GM23338 (cell line): ENCODE results near the gene WDR45B. TPM values are rescaled to one million over a fixed set of nuclear protein-coding genes. Genes with fewer than 3 reads are reported as not detected.

Experiments used
- ATAC-seq: fragments of 200-7000 bp; cut with Tn5 transposase; 3 replicates; pipeline ENCODE4 v1.9.1; 2020
- DNase-seq: peaks from one replicate; pipeline ENCODE4 v3.0.0-alpha.2; 2015; ENCODE audit warnings: low spot score
- H2AFZ ChIP-seq: fragments of 200-600 bp; sonication (generic); 2 replicates; pipeline ENCODE4 v1.8.0; 2016; ENCODE audit warnings: antibody characterized with exemption, mild to moderate bottlenecking, moderate library complexity
- H3F3A ChIP-seq: fragments of 200-600 bp; sonication (generic); replicated peaks from 2 replicates; pipeline ENCODE4 v1.8.0; 2017; ENCODE audit warnings: antibody characterized with exemption, mixed run types, low read depth
- H3K27ac ChIP-seq: fragments of 200-600 bp; sonication (generic); 2 replicates; pipeline ENCODE4 v1.6.1; 2016; ENCODE audit warnings: low read depth
- H3K27me3 ChIP-seq: fragments of 200-600 bp; sonication (generic); 2 replicates; pipeline ENCODE4 v1.8.0; 2016; ENCODE audit warnings: mild to moderate bottlenecking, mixed run types, moderate library complexity; ENCODE audit not compliant: insufficient read depth
- H3K36me3 ChIP-seq: fragments of 200-600 bp; sonication (generic); 2 replicates; pipeline ENCODE4 v1.8.0; 2016; ENCODE audit warnings: mild to moderate bottlenecking; ENCODE audit not compliant: insufficient read depth
- H3K4me1 ChIP-seq: fragments of 200-600 bp; sonication (generic); 2 replicates; pipeline ENCODE4 v1.8.0; 2016; ENCODE audit warnings: mild to moderate bottlenecking, moderate library complexity; ENCODE audit not compliant: insufficient read depth
- H3K4me2 ChIP-seq: fragments of 200-600 bp; sonication (generic); 2 replicates; pipeline ENCODE4 v1.7.1; 2017; ENCODE audit warnings: mixed run types
- H3K4me3 ChIP-seq: fragments of 200-600 bp; sonication (generic); 2 replicates; pipeline ENCODE4 v1.6.1; 2016; ENCODE audit warnings: mixed run types
- H3K79me2 ChIP-seq: fragments of 200-600 bp; sonication (generic); replicated peaks from 2 replicates; pipeline ENCODE4 v1.8.0; 2017; ENCODE audit warnings: mild to moderate bottlenecking; ENCODE audit not compliant: insufficient read depth
- H3K9me2 ChIP-seq: fragments of 200-600 bp; sonication (generic); 2 replicates; pipeline ENCODE4 v1.8.0; 2017; ENCODE audit not compliant: insufficient read depth
- H4K20me1 ChIP-seq: fragments of 200-600 bp; sonication (generic); replicated peaks from 2 replicates; pipeline ENCODE4 v1.8.0; 2017; ENCODE audit warnings: mild to moderate bottlenecking; ENCODE audit not compliant: insufficient read depth
- H3K27ac Mint-ChIP-seq: 2 replicates; pipeline ENCODE4 v1.8.0; 2020; ENCODE audit warnings: inconsistent platforms, mild to moderate bottlenecking, moderate library complexity, mixed read lengths
- H3K27me3 Mint-ChIP-seq: 3 replicates; pipeline ENCODE4 v1.8.0; 2022; ENCODE audit warnings: low read depth, mild to moderate bottlenecking, moderate library complexity, mixed read lengths, inconsistent platforms; ENCODE audit not compliant: insufficient read depth, poor library complexity
- H3K36me3 Mint-ChIP-seq: 3 replicates; pipeline ENCODE4 v1.8.0; 2021; ENCODE audit warnings: low read depth, mild to moderate bottlenecking, inconsistent platforms, moderate library complexity, mixed read lengths
- H3K4me1 Mint-ChIP-seq: 3 replicates; pipeline ENCODE4 v1.8.0; 2020; ENCODE audit warnings: mild to moderate bottlenecking, inconsistent platforms, mixed read lengths
- H3K4me3 Mint-ChIP-seq: 3 replicates; pipeline ENCODE4 v1.8.0; 2021; ENCODE audit warnings: moderate library complexity, mild to moderate bottlenecking, inconsistent platforms, mixed read lengths
- H3K9me3 Mint-ChIP-seq: 3 replicates; pipeline ENCODE4 v1.8.0; 2020; ENCODE audit warnings: moderate library complexity, mild to moderate bottlenecking, inconsistent platforms, mixed read lengths
- CREB1 ChIP-seq: fragments of 250-450 bp; sonication (Bioruptor Pico); IDR thresholded peaks from 2 replicates; pipeline ENCODE4 v1.5.0; 2020; ENCODE audit warnings: low read depth, mild to moderate bottlenecking, moderate library complexity
- CTCF ChIP-seq, 2 experiments: fragments of 200-600 bp in 1 of 2; sonication (generic) in 1 of 2; conservative IDR thresholded peaks; 2 replicates each; pipeline versions ENCODE4 v1.5.1 to v1.6.1; 2016 to 2017; ENCODE audit warnings: antibody characterized with exemption in 2 of 2, low read depth in 2 of 2, mild to moderate bottlenecking in 2 of 2, moderate library complexity in 1 of 2
- ETS1 ChIP-seq: IDR thresholded peaks from 2 replicates; pipeline ENCODE4 v1.6.1; 2016; ENCODE audit warnings: antibody characterized with exemption
- EZH2 ChIP-seq: fragments of 200-600 bp; sonication (generic); IDR thresholded peaks from one replicate; pipeline ENCODE4 v1.8.0; 2017; ENCODE audit warnings: antibody characterized with exemption, mild to moderate bottlenecking, low read depth; ENCODE audit not compliant: unreplicated experiment
- EZH2phosphoT487 ChIP-seq: fragments of 200-600 bp; sonication (generic); IDR thresholded peaks from one replicate; pipeline ENCODE4 v1.8.1; 2018; ENCODE audit warnings: antibody characterized with exemption; ENCODE audit not compliant: unreplicated experiment
- JUNB ChIP-seq: IDR thresholded peaks from one replicate; pipeline ENCODE4 v1.6.1; 2016; ENCODE audit warnings: antibody characterized with exemption; ENCODE audit not compliant: unreplicated experiment
- NANOG ChIP-seq: IDR thresholded peaks from 2 replicates; pipeline ENCODE4 v1.6.1; 2016; ENCODE audit warnings: antibody characterized with exemption, borderline replicate concordance
- POLR2AphosphoS5 ChIP-seq: IDR thresholded peaks from 2 replicates; pipeline ENCODE4 v1.6.1; 2016; ENCODE audit warnings: antibody characterized with exemption, low read depth
- STAT1 ChIP-seq: IDR thresholded peaks from one replicate; pipeline ENCODE4 v1.6.1; 2016; ENCODE audit warnings: antibody characterized with exemption; ENCODE audit not compliant: unreplicated experiment
- ZNF331 ChIP-seq: fragments of 250-450 bp; sonication (Bioruptor Pico); IDR thresholded peaks from 2 replicates; pipeline ENCODE4 v1.5.0; 2020; ENCODE audit warnings: low read depth, mild to moderate bottlenecking, moderate library complexity
- polyA plus RNA-seq: library from polyadenylated mRNA; unstranded; fragments of >200 nt; fragmentation: Nextera tagmentation; extraction: Ambion mirVana; gene quantifications from 2 replicates; pipeline ENCODE4 v1.2.1, GENCODE V29; 2016
- total RNA-seq: library from RNA; depleted of rRNA; stranded (reverse); fragments of >200 nt; shearing (Covaris generic); gene quantifications from 2 replicates; pipeline ENCODE4 v1.2.3, GENCODE V29; 2014
- TF ChIP-seq, protein P1 (sequence below): IDR thresholded peaks from one replicate; pipeline ENCODE4 v1.6.1; 2018; ENCODE audit warnings: antibody characterized with exemption; ENCODE audit not compliant: unreplicated experiment

Gene WDR45B
- total and polyA plus RNA-seq, 2 experiments from 2014 or later = 69.4 to 96.4 TPM

GRCh38 chr17:82653651-82654528, 5.6 kb upstream of the WDR45B start:
- no peak overlapping the region for H3K4me3 ChIP-seq
- H3K36me3 ChIP-seq = no peaks in the 10 kb centered on the region
- H2AFZ ChIP-seq = no peak overlapping the region
- H3K27me3 ChIP-seq = no peaks in the 10 kb centered on the region
- Mint-ChIP-seq H3K9me3 (no peaks in the 10 kb centered on the region), H3K27ac (no peak overlapping the region), H3K27me3 (peaks cover 8% of the 10 kb centered on the region), H3K4me3 (no peak overlapping the region), H3K36me3 (no peaks in the 10 kb centered on the region), H3K4me1 (peaks cover 2% of the 10 kb centered on the region; the same call in 1 of the 3 replicates)
- no peak for ATAC-seq
- H3K4me2 ChIP-seq = no peak overlapping the region
- no peaks in the 10 kb centered on the region for H3K79me2 ChIP-seq
- H4K20me1 ChIP-seq = no peaks in the 10 kb centered on the region
- H3F3A ChIP-seq = no peaks in the 10 kb centered on the region
- H3K4me1 ChIP-seq = no peaks in the 10 kb centered on the region
- no peak for TF ChIP-seq STAT1
- no peak for TF ChIP-seq EZH2phosphoT487
- TF ChIP-seq ZNF331 (CRISPR knock-in tag) = no peak
- TF ChIP-seq CTCF (conservative IDR thresholded peaks at IDR 0.05; ENCODE audit: low read depth in 2 of 2) = no peak
- no peak for TF ChIP-seq POLR2AphosphoS5
- TF ChIP-seq, protein P1, sequence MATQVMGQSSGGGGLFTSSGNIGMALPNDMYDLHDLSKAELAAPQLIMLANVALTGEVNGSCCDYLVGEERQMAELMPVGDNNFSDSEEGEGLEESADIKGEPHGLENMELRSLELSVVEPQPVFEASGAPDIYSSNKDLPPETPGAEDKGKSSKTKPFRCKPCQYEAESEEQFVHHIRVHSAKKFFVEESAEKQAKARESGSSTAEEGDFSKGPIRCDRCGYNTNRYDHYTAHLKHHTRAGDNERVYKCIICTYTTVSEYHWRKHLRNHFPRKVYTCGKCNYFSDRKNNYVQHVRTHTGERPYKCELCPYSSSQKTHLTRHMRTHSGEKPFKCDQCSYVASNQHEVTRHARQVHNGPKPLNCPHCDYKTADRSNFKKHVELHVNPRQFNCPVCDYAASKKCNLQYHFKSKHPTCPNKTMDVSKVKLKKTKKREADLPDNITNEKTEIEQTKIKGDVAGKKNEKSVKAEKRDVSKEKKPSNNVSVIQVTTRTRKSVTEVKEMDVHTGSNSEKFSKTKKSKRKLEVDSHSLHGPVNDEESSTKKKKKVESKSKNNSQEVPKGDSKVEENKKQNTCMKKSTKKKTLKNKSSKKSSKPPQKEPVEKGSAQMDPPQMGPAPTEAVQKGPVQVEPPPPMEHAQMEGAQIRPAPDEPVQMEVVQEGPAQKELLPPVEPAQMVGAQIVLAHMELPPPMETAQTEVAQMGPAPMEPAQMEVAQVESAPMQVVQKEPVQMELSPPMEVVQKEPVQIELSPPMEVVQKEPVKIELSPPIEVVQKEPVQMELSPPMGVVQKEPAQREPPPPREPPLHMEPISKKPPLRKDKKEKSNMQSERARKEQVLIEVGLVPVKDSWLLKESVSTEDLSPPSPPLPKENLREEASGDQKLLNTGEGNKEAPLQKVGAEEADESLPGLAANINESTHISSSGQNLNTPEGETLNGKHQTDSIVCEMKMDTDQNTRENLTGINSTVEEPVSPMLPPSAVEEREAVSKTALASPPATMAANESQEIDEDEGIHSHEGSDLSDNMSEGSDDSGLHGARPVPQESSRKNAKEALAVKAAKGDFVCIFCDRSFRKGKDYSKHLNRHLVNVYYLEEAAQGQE = no peak
- no peak for TF ChIP-seq ETS1
- no peak for TF ChIP-seq CREB1
- no peak for TF ChIP-seq EZH2
- no peak for TF ChIP-seq JUNB
- no peak for TF ChIP-seq NANOG
- H3K27ac ChIP-seq = no peak overlapping the region
- no peak for DNase-seq
- H3K9me2 ChIP-seq = no peaks in the 10 kb centered on the region
